Panc1 (cell line): Measurements from ENCODE around the gene ZNF557.

Source experiments
- CTCF ChIP-seq: fragments of 450-650 bp; IDR thresholded peaks from 2 replicates; pipeline ENCODE4 v1.5.1; 2017; ENCODE audit warnings: mild to moderate bottlenecking
- POLR2AphosphoS5 ChIP-seq: IDR thresholded peaks from 2 replicates; pipeline ENCODE4 v1.6.1; 2012; ENCODE audit warnings: mild to moderate bottlenecking, low read depth, low read length, moderate library complexity
- REST ChIP-seq, 2 experiments: IDR thresholded peaks; 2 replicates each; pipeline ENCODE4 v1.6.1; 2011 to 2012; ENCODE audit warnings: low read depth in 2 of 2, control low read depth in 1 of 2, low read length in 1 of 2, mild to moderate bottlenecking in 1 of 2, moderate library complexity in 1 of 2; ENCODE audit not compliant: insufficient read depth in 1 of 2
- SIN3A ChIP-seq: IDR thresholded peaks from 2 replicates; pipeline ENCODE4 v1.6.1; 2012; ENCODE audit warnings: low read depth, mild to moderate bottlenecking, low read length, moderate library complexity, borderline replicate concordance; ENCODE audit not compliant: insufficient read depth
- TCF7L2 ChIP-seq: IDR thresholded peaks from 2 replicates; pipeline ENCODE4 v1.6.1; 2011; ENCODE audit warnings: mild to moderate bottlenecking, low read depth, low read length, inconsistent platforms

GRCh38 chr19:7078008-7078407 lies 8.5 kb downstream of the ZNF557 start:
- TF ChIP-seq REST (IDR thresholded peaks at IDR 0.05; ENCODE audit: insufficient read depth in 1 of 2, low read depth in 2 of 2, low read length in 1 of 2), result no peak
- TF ChIP-seq CTCF, result no peak
- no peak for TF ChIP-seq POLR2AphosphoS5
- no peak for TF ChIP-seq SIN3A
- TF ChIP-seq TCF7L2, result no peak
